ENCODE data around the gene HEXA.
A peak's percentile ranks its signal among the peaks of the same experiment; 100 is the strongest.

The HEXA gene

GRCh38 chr15:72342385-72342784, 33.4 kb downstream of the HEXA start:
- TF ChIP-seq PPARA (CRISPR knock-in tag; IDR thresholded peaks at IDR 0.05; ENCODE audit: borderline replicate concordance) (no peak), CSRNP3 (CRISPR knock-in tag; IDR thresholded peaks at IDR 0.05) (no peak), OSR1 (CRISPR knock-in tag; IDR thresholded peaks at IDR 0.05) (no peak), CSDC2 (CRISPR knock-in tag; IDR thresholded peaks at IDR 0.05) (no peak)
- peak; percentile 20; the same call in 1 of the 3 replicates for ATAC-seq

- no peak for TF ChIP-seq CSDC2 (CRISPR knock-in tag; IDR thresholded peaks at IDR 0.05)
- no peak for TF ChIP-seq PATZ1 (CRISPR knock-in tag; IDR thresholded peaks at IDR 0.05; ENCODE audit: borderline replicate concordance)
- no peak for TF ChIP-seq RARB (CRISPR knock-in tag; IDR thresholded peaks at IDR 0.05)
- no peak for TF ChIP-seq TSHZ2 (CRISPR knock-in tag; IDR thresholded peaks at IDR 0.05)
- no peak for TF ChIP-seq ARNTL (CRISPR knock-in tag; IDR thresholded peaks at IDR 0.05; ENCODE audit: borderline replicate concordance, low read depth)
Observed at GRCh38 chr15:72341361-72341760, 34.5 kb downstream of the HEXA start.

GRCh38 chr15:72340366-72340765, 35.4 kb downstream of the HEXA start:
- no peak for TF ChIP-seq RARB (CRISPR knock-in tag; IDR thresholded peaks at IDR 0.05)
- TF ChIP-seq TSHZ2 (CRISPR knock-in tag; IDR thresholded peaks at IDR 0.05): no peak
- TF ChIP-seq GLIS3 (CRISPR knock-in tag; IDR thresholded peaks at IDR 0.05): no peak
- no peak for TF ChIP-seq SNAI2 (CRISPR knock-in tag; IDR thresholded peaks at IDR 0.05)
- TF ChIP-seq ZNF8 (CRISPR knock-in tag; IDR thresholded peaks at IDR 0.05): no peak
- TF ChIP-seq POU6F1 (CRISPR knock-in tag; IDR thresholded peaks at IDR 0.05; ENCODE audit: borderline replicate concordance, low read depth): no peak
- TF ChIP-seq PATZ1 (CRISPR knock-in tag; IDR thresholded peaks at IDR 0.05; ENCODE audit: borderline replicate concordance): no peak
- no peak for TF ChIP-seq ZNF70 (CRISPR knock-in tag; IDR thresholded peaks at IDR 0.05)
- no peak for TF ChIP-seq ZC3H10 (CRISPR knock-in tag; IDR thresholded peaks at IDR 0.05)
- peak; percentile 13; the same call in 2 of the 3 replicates for ATAC-seq

More at GRCh38 chr15:72341361-72341760, 34.5 kb downstream of the HEXA start:
- no peak for ATAC-seq

GRCh38 chr15:72339777-72340177, 36.0 kb downstream of the HEXA start:
- peak; percentile 93 for ATAC-seq
- TF ChIP-seq POU6F1 (CRISPR knock-in tag; IDR thresholded peaks at IDR 0.05; ENCODE audit: borderline replicate concordance, low read depth) (no peak), TCF4 (CRISPR knock-in tag; IDR thresholded peaks at IDR 0.05; ENCODE audit: borderline replicate concordance) (peak; percentile 51; the same call in 1 of the 2 replicates), TOX (CRISPR knock-in tag; IDR thresholded peaks at IDR 0.05; ENCODE audit: borderline replicate concordance) (no peak), TSHZ2 (CRISPR knock-in tag; IDR thresholded peaks at IDR 0.05) (peak; percentile 52; the same call in 1 of the 2 replicates), BACH2 (CRISPR knock-in tag; IDR thresholded peaks at IDR 0.05; ENCODE audit: borderline replicate concordance) (no peak), SNAI2 (CRISPR knock-in tag; IDR thresholded peaks at IDR 0.05) (no peak)
